Heart left ventricle (tissue), 16 donors: ENCODE data around the gene OPCML. TPM values are rescaled to one million over a fixed set of nuclear protein-coding genes. Genes with fewer than 3 reads are reported as not detected.

Experiments
- ATAC-seq, 4 donors: fragments of 200-7000 bp; cut with Tn5 transposase; one replicate each; pipeline ENCODE4 v1.9.1; 2020 to 2022; ENCODE audit warnings: moderate library complexity in 4 of 4, mild to moderate bottlenecking in 3 of 4, moderate number of reproducible peaks in 1 of 4
- DNase-seq, 5 donors: peaks; one replicate each; pipeline ENCODE4 v3.0.0-alpha.2; 2020
- H3K27ac ChIP-seq, 12 donors: fragments of 200-600 bp; sonication (generic) in 4 of 12; one replicate each; pipeline versions ENCODE4 v1.5.0 to v1.8.0; 2016 to 2022; ENCODE audit warnings: mild to moderate bottlenecking in 2 of 12
- H3K27me3 ChIP-seq, 9 donors: fragments of 200-600 bp; sonication (generic) in 2 of 9; one replicate each; pipeline versions ENCODE4 v1.5.1 to v1.8.0; 2016 to 2022; ENCODE audit warnings: mild to moderate bottlenecking in 3 of 9
- H3K36me3 ChIP-seq, 9 donors: fragments of 200-600 bp; sonication (generic) in 2 of 9; one replicate each; pipeline versions ENCODE4 v1.5.0 to v1.8.0; 2018 to 2022; ENCODE audit warnings: mild to moderate bottlenecking in 2 of 9
- H3K4me1 ChIP-seq, 12 donors: fragments of 200-600 bp; sonication (generic) in 4 of 12; one replicate each; pipeline versions ENCODE4 v1.5.0 to v1.8.0; 2016 to 2022; ENCODE audit warnings: mild to moderate bottlenecking in 3 of 12
- H3K4me3 ChIP-seq, 12 donors: fragments of 200-600 bp; sonication (generic) in 4 of 12; one replicate each; pipeline versions ENCODE4 v1.5.0 to v1.8.0; 2017 to 2022; ENCODE audit warnings: mild to moderate bottlenecking in 9 of 12, moderate library complexity in 4 of 12
- H3K9me3 ChIP-seq, 12 donors: fragments of 200-600 bp; sonication (generic) in 4 of 12; one replicate each; pipeline versions ENCODE4 v1.5.0 to v1.8.0; 2016 to 2022; ENCODE audit warnings: mild to moderate bottlenecking in 1 of 12
- CTCF ChIP-seq, 12 donors: fragments of 200-600 bp; sonication (generic) in 4 of 12; IDR thresholded peaks; one replicate each; pipeline versions ENCODE4 v1.5.0 to v1.8.0; 2018 to 2022; ENCODE audit warnings: antibody characterized with exemption in 12 of 12, mild to moderate bottlenecking in 5 of 12
- POLR2A ChIP-seq, 2 donors: fragments of 450-650 bp; IDR thresholded peaks; one replicate each; pipeline ENCODE4 v1.6.1; 2017; ENCODE audit warnings: antibody characterized with exemption in 2 of 2, mild to moderate bottlenecking in 2 of 2, moderate library complexity in 2 of 2
- WGBS, 4 donors: extraction: QIAGEN DNeasy Blood & Tissue Kit in 2 of 4; methylation state at CpG; one replicate each; pipeline versions ENCODE4 v1.1.5 to v1.1.7; 2013 to 2018; 5-methylcytosine and 5-hydroxymethylcytosine counted together
- intact Hi-C, 10 donors: fragments of 100-400 bp; cut with DNase I; formaldehyde crosslinking; loops; one replicate each; pipeline versions ENCODE4 v1.11.1 to v1.14.2; 2022
- polyA plus RNA-seq, 2 donors: library from polyadenylated mRNA; stranded (reverse); fragments of 200-250 nt; gene quantifications; one replicate each; pipeline ENCODE4 v1.2.3, GENCODE V29; 2013
- total RNA-seq, 9 donors: library from RNA; depleted of rRNA in 2 of 9; stranded (reverse); fragments of >200 nt in 2 of 9; fragmentation: NEBNext Ultra II Directional in 3 of 9; extraction: Animal tissue kit (Norgen Biotek cat#: 25700) in 3 of 9; gene quantifications; one replicate each; pipeline versions ENCODE4 v1.1.0 to v1.2.4, GENCODE V29; 2016 to 2023
- donor health status: ischemic (EF 13 %, LVEDD 7.1; RV severe dilation, severe dysfunction).
- donor health status: healthy with polysubstance abuse.
- donor health status: DM: no; HTN: yes; CAD: no.
- donor health status: DM: no; HTN: no; CAD: no.
- donor health status: ischemic (EF 25% LVEDD 6.9; RV normal size, moderate dysfunction).
- donor health status: ischemic (EF 25% LVEDD 5.7; RV mildly dilated, moderate dysfunction).
- donor health status: healthy.
- donor health status: DM: yes; HTN: yes; CAD: no.
- donor health status: ischemic (EF 35%, LVEDD 5.7; RV mildly dilated, moderate dysfunction).
- donor health status: nonischemic (EF 11% LVEDD 7.7; RV severe dilation, severe dysfunction).
- donor health status: DM: yes; HTN: yes; CAD: no.
- donor health status: PGD.
- donor health status: ischemic (EF 29% LVEDD 5.4; RV normal size, mild dysfunction).
- donor health status: nonischemic (EF 23%, LVEDD 6.1; RV moderate dilation, normal function).

OPCML gene
- total and polyA plus RNA-seq, 11 donors: 0.04 to 1.3 (median 0.23) TPM; not detected in 3

DNA sequence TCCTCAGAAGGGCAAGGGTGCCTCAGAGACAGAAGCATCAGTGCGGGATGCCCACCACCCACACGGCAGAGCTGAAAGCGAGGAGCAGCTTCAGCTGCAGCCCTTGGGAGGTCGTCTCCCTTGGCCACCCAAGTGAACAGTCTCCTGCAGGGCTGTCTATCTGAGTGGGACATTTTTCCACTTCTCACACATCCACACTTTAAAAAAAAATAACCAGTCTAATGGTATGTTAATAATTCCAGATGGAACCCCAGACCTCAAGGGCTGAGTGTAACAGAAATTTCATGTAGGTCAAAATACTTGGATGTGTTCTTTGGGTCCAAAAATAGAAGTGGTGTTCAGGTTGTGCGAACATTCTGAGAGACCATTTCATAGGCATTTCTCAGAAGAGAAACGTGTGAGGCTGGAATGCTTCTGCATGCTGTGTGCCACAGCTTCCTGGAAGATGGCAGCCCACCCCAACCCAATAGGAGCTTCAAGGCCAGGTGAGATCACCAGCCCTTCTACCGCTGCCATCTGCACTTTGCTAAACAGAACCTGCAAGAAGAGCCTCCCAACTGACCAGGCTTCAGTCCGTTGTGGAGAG is 623.2 kb downstream of the OPCML start:
- Histone ChIP-seq H3K9me3 (no peaks in the 10 kb centered on the region), H3K4me3 (no peak overlapping the region), H3K27ac (no peak overlapping the region), H3K36me3 (no peaks in the 10 kb centered on the region), H3K4me1 (peaks cover 0 to 4% (median 0%) of the 10 kb centered on the region in 12 donors), H3K27me3 (no peaks in the 10 kb centered on the region)
- ATAC-seq (no peak), DNase-seq (no peak)
- intact Hi-C loops: no loop called here
- TF ChIP-seq POLR2A (IDR thresholded peaks at IDR 0.05): no peak
- no peak for TF ChIP-seq CTCF (IDR thresholded peaks at IDR 0.05)
- WGBS, 4 donors: 82 to 89% (median 85%) methylated on average over 8 of the region's 8 CpGs

DNA sequence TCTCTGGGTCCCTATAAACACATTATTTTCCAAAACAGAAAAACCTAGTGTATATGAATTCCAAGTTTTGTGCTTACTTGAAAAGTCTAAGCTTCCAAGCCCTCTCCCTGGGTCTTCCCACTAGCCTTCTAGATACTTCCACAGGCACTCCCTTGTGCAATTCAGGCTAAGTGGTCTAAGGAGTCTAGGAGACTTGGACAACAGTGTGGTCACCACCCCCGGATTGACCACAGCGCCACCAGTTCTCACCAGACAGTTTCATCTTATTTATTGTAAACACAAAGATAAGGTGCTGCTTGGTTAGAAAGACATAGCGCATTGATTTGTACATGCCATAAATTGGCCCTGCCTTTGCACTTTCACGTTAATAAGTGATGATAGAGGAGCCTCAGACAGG is 623.9 kb downstream of the OPCML start:
- Histone ChIP-seq H3K27me3 (no peaks in the 10 kb centered on the region), H3K4me1 (peaks cover 0 to 4% (median 0%) of the 10 kb centered on the region in 12 donors), H3K36me3 (no peaks in the 10 kb centered on the region), H3K9me3 (no peaks in the 10 kb centered on the region), H3K27ac (no peak overlapping the region), H3K4me3 (no peak overlapping the region)
- intact Hi-C loops: no loop called here
- DNase-seq (no peak), ATAC-seq (no peak)
- WGBS, 4 donors: 93 to 96% (median 94%) methylated on average over 4 of the region's 4 CpGs
- no peak for TF ChIP-seq CTCF (IDR thresholded peaks at IDR 0.05)
- TF ChIP-seq POLR2A (IDR thresholded peaks at IDR 0.05): no peak

DNA sequence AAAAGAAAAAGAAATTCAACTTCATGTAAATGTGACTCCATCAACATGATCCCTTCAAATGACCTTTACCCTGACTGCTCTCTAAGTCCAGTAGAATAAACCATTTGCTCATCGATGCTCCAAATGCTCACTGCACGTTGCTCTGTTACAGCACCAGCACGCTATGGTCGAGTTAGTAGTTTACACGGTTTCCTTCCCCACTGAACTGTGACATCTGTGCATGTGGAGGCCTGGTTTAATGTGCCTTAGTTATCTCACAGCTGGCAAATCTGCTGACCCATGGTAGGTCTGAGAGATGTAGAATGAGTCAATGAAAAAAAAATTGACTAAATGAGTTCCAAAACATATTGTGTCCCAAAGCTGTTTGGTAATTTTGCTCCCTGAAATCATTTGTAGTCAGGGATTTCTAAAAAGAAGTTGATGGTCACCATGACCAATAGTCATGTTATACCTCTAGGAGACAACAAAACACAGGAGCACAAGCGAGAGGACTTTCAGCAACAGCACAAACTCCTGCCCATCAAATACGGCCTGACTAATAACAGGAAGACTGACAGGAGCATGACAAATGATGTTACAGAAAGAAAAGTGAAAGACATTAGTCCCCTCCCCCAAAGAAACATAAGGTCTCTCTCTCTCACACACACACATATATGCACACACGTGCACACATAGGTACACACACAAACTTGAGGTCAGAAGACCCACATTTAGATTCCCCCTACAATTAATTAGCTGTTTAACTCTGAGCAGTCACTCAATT is 624.5 kb downstream of the OPCML start:
- whole genome bisulfite sequencing, 4 donors: 90 to 95% (median 92%) methylated on average over 8 of the region's 8 CpGs
- Histone ChIP-seq H3K27me3 (no peaks in the 10 kb centered on the region), H3K4me1 (peaks cover 0 to 4% (median 0%) of the 10 kb centered on the region in 12 donors)

More for the DNA sequence above, 624.5 kb downstream of the OPCML start:
- H3K4me3 ChIP-seq: no peak overlapping the region
- no peak for ATAC-seq
- TF ChIP-seq POLR2A (IDR thresholded peaks at IDR 0.05) (no peak), CTCF (IDR thresholded peaks at IDR 0.05) (no peak)
- H3K27ac ChIP-seq: no peak overlapping the region
- intact Hi-C loops: no loop called here
- DNase-seq: no peak
- H3K9me3 ChIP-seq: no peaks in the 10 kb centered on the region
- no peaks in the 10 kb centered on the region for H3K36me3 ChIP-seq
